ENCODE results near the gene BGLAP. TPM values are rescaled to one million over a fixed set of nuclear protein-coding genes. Genes with fewer than 3 reads are reported as not detected.

The BGLAP gene
- total RNA-seq, 4 donors from 2014 or later = 1.1 to 2.1 TPM; not detected in 2

- no peak overlapping the region for H3K4me3 ChIP-seq
Observed at GRCh38 chr1:156257711-156258110, 15.7 kb downstream of the BGLAP start.

DNA sequence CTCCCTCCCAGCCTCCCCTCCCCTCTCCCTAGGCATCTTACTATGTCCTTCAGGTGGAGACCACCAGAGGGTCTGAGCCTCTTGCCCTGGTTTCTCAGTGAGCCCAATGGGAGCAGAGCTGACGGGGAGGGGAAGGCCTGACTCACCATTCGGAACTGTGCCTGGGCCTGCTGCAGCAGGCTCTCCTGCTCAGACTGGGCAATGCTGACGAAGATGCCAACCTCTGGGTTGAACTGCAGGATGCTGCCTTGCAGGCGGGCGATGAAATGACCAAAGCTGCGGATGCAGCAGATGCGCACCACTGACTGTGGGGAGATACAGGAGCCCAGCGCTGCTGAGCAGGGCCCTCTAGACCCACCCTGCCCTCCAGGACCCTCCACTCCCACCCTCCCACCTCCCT is 16.9 kb downstream of the BGLAP start:
- Histone ChIP-seq H3K36me3 (peaks cover 0 to 100% (median 0%) of the 10 kb centered on the region in 3 donors), H3K27me3 (no peaks in the 10 kb centered on the region), H3K27ac (no peak overlapping the region), H3K4me3 (no peak overlapping the region), H3K4me1 (no peaks in the 10 kb centered on the region), H3K9me3 (no peaks in the 10 kb centered on the region)
- no peak for TF ChIP-seq POLR2A (IDR thresholded peaks at IDR 0.05)
- TF ChIP-seq, protein P1, sequence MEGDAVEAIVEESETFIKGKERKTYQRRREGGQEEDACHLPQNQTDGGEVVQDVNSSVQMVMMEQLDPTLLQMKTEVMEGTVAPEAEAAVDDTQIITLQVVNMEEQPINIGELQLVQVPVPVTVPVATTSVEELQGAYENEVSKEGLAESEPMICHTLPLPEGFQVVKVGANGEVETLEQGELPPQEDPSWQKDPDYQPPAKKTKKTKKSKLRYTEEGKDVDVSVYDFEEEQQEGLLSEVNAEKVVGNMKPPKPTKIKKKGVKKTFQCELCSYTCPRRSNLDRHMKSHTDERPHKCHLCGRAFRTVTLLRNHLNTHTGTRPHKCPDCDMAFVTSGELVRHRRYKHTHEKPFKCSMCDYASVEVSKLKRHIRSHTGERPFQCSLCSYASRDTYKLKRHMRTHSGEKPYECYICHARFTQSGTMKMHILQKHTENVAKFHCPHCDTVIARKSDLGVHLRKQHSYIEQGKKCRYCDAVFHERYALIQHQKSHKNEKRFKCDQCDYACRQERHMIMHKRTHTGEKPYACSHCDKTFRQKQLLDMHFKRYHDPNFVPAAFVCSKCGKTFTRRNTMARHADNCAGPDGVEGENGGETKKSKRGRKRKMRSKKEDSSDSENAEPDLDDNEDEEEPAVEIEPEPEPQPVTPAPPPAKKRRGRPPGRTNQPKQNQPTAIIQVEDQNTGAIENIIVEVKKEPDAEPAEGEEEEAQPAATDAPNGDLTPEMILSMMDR (IDR thresholded peaks at IDR 0.05) = no peak
- DNase-seq = no peak

More at GRCh38 chr1:156257711-156258110, 15.7 kb downstream of the BGLAP start:
- no peak overlapping the region for H3K27ac ChIP-seq
- no peaks in the 10 kb centered on the region for H3K4me1 ChIP-seq
- H3K36me3 ChIP-seq = peaks cover 0 to 100% (median 0%) of the 10 kb centered on the region in 3 donors
- DNase-seq = no peak
- no peaks in the 10 kb centered on the region for H3K27me3 ChIP-seq
- no peaks in the 10 kb centered on the region for H3K9me3 ChIP-seq
- no peak for TF ChIP-seq POLR2A (IDR thresholded peaks at IDR 0.05)
- TF ChIP-seq, protein P1 (IDR thresholded peaks at IDR 0.05) = no peak

DNA sequence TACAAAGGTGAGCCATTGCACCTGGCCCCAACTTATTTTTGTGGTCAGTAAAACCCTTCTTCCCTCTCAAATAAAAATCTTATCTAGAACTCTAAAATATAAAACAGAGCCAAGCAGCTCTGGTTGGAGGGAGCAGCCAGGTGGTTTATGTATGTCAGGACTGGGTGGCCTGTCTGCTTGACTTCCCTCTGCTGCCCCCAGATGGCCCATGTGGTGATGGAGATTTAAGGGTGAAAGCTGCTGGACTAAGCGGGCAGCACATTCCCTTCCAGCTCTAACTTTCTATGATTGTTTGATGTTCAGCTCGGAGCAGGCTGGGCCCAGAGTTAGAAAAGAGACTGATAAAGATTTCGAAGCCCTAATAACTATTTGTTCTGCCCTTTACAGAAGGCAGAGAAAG is 17.8 kb downstream of the BGLAP start:
- no peak for DNase-seq
- Histone ChIP-seq H3K27me3 (no peaks in the 10 kb centered on the region), H3K36me3 (peaks cover 0 to 98% (median 0%) of the 10 kb centered on the region in 3 donors), H3K4me1 (no peaks in the 10 kb centered on the region), H3K4me3 (no peak overlapping the region), H3K9me3 (no peaks in the 10 kb centered on the region), H3K27ac (no peak overlapping the region)
- TF ChIP-seq POLR2A (IDR thresholded peaks at IDR 0.05) = no peak
- TF ChIP-seq, protein P1 (IDR thresholded peaks at IDR 0.05) = no peak

DNA sequence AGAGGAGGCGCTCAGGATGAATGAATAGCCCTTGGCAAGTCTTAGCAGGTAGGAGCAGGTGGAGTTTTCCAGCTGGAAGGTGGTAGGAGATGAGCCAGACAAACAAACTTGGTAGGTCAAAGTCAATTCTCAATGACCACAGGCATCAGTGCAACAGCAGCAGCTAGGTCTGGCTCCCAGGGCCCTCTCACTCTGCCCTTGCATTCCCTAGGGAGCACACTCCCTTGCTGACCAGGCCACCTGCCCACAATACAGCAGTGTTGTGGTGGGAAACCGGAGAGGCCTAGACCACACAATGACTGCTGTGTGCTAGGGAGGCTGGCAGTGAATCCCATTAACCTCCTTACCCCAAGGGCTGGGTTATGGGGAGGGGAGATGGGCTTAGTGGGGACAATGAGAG is 18.9 kb downstream of the BGLAP start:
- TF ChIP-seq, protein P1 (IDR thresholded peaks at IDR 0.05) = no peak
- no peak for TF ChIP-seq POLR2A (IDR thresholded peaks at IDR 0.05)

GRCh38 chr1:156262461-156263287 is 20.7 kb downstream of the BGLAP start:
- TF ChIP-seq, protein P1 (IDR thresholded peaks at IDR 0.05) = no peak
- no peak for TF ChIP-seq POLR2A (IDR thresholded peaks at IDR 0.05)
- no peak overlapping the region for H3K27ac ChIP-seq
- H3K36me3 ChIP-seq = peaks cover 0 to 98% (median 0%) of the 10 kb centered on the region in 3 donors

More for the DNA sequence above, 18.9 kb downstream of the BGLAP start:
- Histone ChIP-seq H3K27ac (no peak overlapping the region), H3K9me3 (no peaks in the 10 kb centered on the region), H3K4me1 (no peaks in the 10 kb centered on the region), H3K27me3 (no peaks in the 10 kb centered on the region), H3K36me3 (peaks cover 0 to 98% (median 0%) of the 10 kb centered on the region in 3 donors), H3K4me3 (no peak overlapping the region)
- no peak for DNase-seq

More at GRCh38 chr1:156262461-156263287, 20.7 kb downstream of the BGLAP start:
- H3K27me3 ChIP-seq = no peaks in the 10 kb centered on the region
- DNase-seq = no peak
- H3K4me3 ChIP-seq = no peak overlapping the region
- no peaks in the 10 kb centered on the region for H3K9me3 ChIP-seq
- H3K4me1 ChIP-seq = no peaks in the 10 kb centered on the region

Measured in Peyer's patch (tissue), 4 donors.